ENCODE data around the gene MYO5A. TPM values are rescaled to one million over a fixed set of nuclear protein-coding genes. Genes with fewer than 3 reads are reported as not detected.

Gene MYO5A
- total RNA-seq, 1 experiment from 2014 or later: 17.6 TPM

DNA sequence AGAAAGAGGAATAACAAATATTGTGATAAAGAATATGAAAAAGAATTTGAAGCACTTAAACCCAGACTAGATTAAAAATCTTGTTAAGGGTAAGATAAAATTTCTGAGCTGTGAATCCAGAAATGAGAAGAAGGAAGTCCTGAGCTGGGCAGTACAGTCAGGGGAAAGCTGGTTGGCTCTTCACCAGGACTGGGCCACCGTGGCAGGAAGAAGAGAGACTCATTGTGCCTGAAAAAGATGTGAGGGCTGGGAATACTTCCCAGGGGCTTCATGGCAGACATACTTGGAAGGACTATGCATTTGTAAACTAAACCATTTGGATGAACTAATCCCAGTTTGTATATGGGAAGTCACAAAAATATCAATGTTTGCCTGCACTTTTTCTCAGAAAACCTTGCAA, 204.6 kb downstream of the MYO5A start:
- intact Hi-C loops (cut with micrococcal nuclease): no loop called here
- ChIA-PET CTCF (no interaction called here), POLR2A (no interaction called here), RAD21 (ENCODE audit: low non-redundant PET in 1 of 2, low total read pairs in 2 of 2, uncharacterized antibody in 2 of 2, unreplicated experiment in 2 of 2) (no interaction called here)
- Histone ChIP-seq H3K9me3 (ENCODE audit: control insufficient read depth in 1 of 2, insufficient read depth in 1 of 2, low read depth in 1 of 2, low read length in 2 of 2) (no peaks in the 10 kb centered on the region), H4K20me1 (ENCODE audit: insufficient read depth) (no peaks in the 10 kb centered on the region), H3K9ac (ENCODE audit: low read length) (no peak overlapping the region), H3K27ac (ENCODE audit: low read depth, low read length) (no peak overlapping the region), H3K36me3 (ENCODE audit: control insufficient read depth in 1 of 2, insufficient read depth in 2 of 2, low read length in 2 of 2) (no peaks in the 10 kb centered on the region), H3K4me3 (replicated peaks in 1 of 2; ENCODE audit: low read depth in 1 of 2, low read length in 2 of 2) (no peak overlapping the region), H3K27me3 (ENCODE audit: insufficient read depth, low read length) (no peaks in the 10 kb centered on the region), H2AFZ (ENCODE audit: low read depth, low read length, poor library complexity, severe bottlenecking) (no peak overlapping the region), H3K4me2 (ENCODE audit: low read length) (no peak overlapping the region), H3K79me2 (ENCODE audit: insufficient read depth, low read length) (no peaks in the 10 kb centered on the region), H3K4me1 (ENCODE audit: control insufficient read depth in 1 of 2, insufficient read depth in 2 of 2, low read length in 2 of 2) (no peaks in the 10 kb centered on the region), H3K9me2 (ENCODE audit: insufficient read depth) (no peaks in the 10 kb centered on the region)
- DNase-seq (ENCODE audit: low read depth, low spot score): no peak
- ATAC-seq: no peak
- TF ChIP-seq ZNF274 (IDR thresholded peaks at IDR 0.05; ENCODE audit: low read depth, low read length) (no peak), YY1 (IDR thresholded peaks at IDR 0.05; ENCODE audit: extremely low read depth, insufficient replicate concordance, low read depth, low read length) (no peak), POLR2AphosphoS5 (IDR thresholded peaks at IDR 0.05; ENCODE audit: low read depth, low read length) (no peak), SRF (IDR thresholded peaks at IDR 0.05; ENCODE audit: low read depth) (no peak), TCF7L2 (IDR thresholded peaks at IDR 0.05; ENCODE audit: borderline replicate concordance, extremely low read depth, insufficient read depth, insufficient read length) (no peak), EGR1 (IDR thresholded peaks at IDR 0.05; ENCODE audit: low read depth) (no peak), EZH2phosphoT487 (IDR thresholded peaks at IDR 0.05; ENCODE audit: borderline replicate concordance) (no peak)
- BruUV-seq (replicated peaks): no TSS peak

DNA sequence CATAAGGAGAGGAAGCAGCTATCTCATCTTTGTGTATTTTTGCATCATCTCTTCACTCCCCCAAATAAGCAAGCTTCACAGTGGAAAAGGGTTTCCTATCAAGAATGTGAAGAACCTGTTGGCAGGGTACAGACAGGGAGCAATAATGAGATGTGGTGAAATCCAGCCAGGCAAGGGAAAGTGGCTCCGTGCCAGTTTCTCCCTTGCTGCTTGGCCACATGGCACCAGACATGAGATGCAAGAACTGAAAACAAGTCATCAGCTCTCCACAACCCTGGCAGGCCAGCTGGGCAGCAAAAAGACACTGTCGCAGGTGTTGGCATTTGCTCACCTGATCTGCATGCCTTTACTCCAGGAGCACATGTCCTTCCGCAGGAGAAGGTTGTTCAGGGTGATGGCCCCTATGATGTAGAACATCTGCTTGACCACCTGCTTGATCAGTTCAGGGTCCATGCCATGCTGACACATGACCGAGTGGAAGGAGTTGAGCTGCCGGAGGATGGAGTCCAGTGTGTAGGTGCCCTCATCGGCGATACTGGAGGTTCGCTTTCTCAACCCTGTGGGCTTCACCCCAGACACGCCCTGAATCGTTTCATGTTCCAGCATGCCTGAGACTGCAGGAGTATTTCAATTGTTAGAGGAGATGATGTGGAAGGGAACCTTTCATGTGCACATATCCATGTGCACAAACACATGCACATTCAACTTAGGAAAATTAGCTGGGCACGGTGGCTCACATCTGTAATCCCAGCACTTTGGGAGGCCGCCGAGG, 209.8 kb downstream of the MYO5A start:
- no peak overlapping the region for H3K27ac ChIP-seq (ENCODE audit: low read depth, low read length)
- H3K4me3 ChIP-seq (replicated peaks in 1 of 2; ENCODE audit: low read depth in 1 of 2, low read length in 2 of 2): no peak overlapping the region
- ChIA-PET RAD21 (ENCODE audit: low non-redundant PET in 1 of 2, low total read pairs in 2 of 2, uncharacterized antibody in 2 of 2, unreplicated experiment in 2 of 2) (no interaction called here), POLR2A (no interaction called here), CTCF (no interaction called here)
- no peak overlapping the region for H2AFZ ChIP-seq (ENCODE audit: low read depth, low read length, poor library complexity, severe bottlenecking)
- H3K4me1 ChIP-seq (ENCODE audit: control insufficient read depth in 1 of 2, insufficient read depth in 2 of 2, low read length in 2 of 2): no peaks in the 10 kb centered on the region
- no peak for ATAC-seq
- intact Hi-C loops (cut with micrococcal nuclease): no loop called here
- H3K4me2 ChIP-seq (ENCODE audit: low read length): no peak overlapping the region
- no peaks in the 10 kb centered on the region for H4K20me1 ChIP-seq (ENCODE audit: insufficient read depth)
- peaks cover 0 to 4% of the 10 kb centered on the region in 2 experiments; a peak in 1 of 4 replicates for H3K36me3 ChIP-seq (ENCODE audit: control insufficient read depth in 1 of 2, insufficient read depth in 2 of 2, low read length in 2 of 2)
- BruUV-seq (replicated peaks): no TSS peak
- H3K9me2 ChIP-seq (ENCODE audit: insufficient read depth): no peaks in the 10 kb centered on the region
- no peak overlapping the region for H3K9ac ChIP-seq (ENCODE audit: low read length)
- no peak for DNase-seq (ENCODE audit: low read depth, low spot score)
- no peaks in the 10 kb centered on the region for H3K27me3 ChIP-seq (ENCODE audit: insufficient read depth, low read length)
- no peaks in the 10 kb centered on the region for H3K79me2 ChIP-seq (ENCODE audit: insufficient read depth, low read length)
- H3K9me3 ChIP-seq (ENCODE audit: control insufficient read depth in 1 of 2, insufficient read depth in 1 of 2, low read depth in 1 of 2, low read length in 2 of 2): no peaks in the 10 kb centered on the region
- TF ChIP-seq EGR1 (IDR thresholded peaks at IDR 0.05; ENCODE audit: low read depth) (no peak), POLR2A (IDR thresholded peaks at IDR 0.05; ENCODE audit: borderline replicate concordance, extremely low read depth, insufficient read depth, insufficient read length) (no peak), EZH2 (IDR thresholded peaks at IDR 0.05) (no peak), ZFX (IDR thresholded peaks at IDR 0.05) (no peak), ELF1 (IDR thresholded peaks at IDR 0.05; ENCODE audit: borderline replicate concordance, low read depth) (no peak)
- TF ChIP-seq, protein P1, sequence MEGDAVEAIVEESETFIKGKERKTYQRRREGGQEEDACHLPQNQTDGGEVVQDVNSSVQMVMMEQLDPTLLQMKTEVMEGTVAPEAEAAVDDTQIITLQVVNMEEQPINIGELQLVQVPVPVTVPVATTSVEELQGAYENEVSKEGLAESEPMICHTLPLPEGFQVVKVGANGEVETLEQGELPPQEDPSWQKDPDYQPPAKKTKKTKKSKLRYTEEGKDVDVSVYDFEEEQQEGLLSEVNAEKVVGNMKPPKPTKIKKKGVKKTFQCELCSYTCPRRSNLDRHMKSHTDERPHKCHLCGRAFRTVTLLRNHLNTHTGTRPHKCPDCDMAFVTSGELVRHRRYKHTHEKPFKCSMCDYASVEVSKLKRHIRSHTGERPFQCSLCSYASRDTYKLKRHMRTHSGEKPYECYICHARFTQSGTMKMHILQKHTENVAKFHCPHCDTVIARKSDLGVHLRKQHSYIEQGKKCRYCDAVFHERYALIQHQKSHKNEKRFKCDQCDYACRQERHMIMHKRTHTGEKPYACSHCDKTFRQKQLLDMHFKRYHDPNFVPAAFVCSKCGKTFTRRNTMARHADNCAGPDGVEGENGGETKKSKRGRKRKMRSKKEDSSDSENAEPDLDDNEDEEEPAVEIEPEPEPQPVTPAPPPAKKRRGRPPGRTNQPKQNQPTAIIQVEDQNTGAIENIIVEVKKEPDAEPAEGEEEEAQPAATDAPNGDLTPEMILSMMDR (IDR thresholded peaks at IDR 0.05 in 2 of 3, conservative IDR thresholded peaks at IDR 0.05 in 1 of 3; ENCODE audit: borderline replicate concordance in 1 of 3, insufficient read depth in 1 of 3, low read depth in 2 of 3, low read length in 2 of 3): no peak

Measured in HCT116 (cell line).